ENCODE results near the gene CAND1. TPM values are rescaled to one million over a fixed set of nuclear protein-coding genes. Genes with fewer than 3 reads are reported as not detected.

The CAND1 gene
- total RNA-seq, 1 experiment from 2014 or later: 236 TPM

DNA sequence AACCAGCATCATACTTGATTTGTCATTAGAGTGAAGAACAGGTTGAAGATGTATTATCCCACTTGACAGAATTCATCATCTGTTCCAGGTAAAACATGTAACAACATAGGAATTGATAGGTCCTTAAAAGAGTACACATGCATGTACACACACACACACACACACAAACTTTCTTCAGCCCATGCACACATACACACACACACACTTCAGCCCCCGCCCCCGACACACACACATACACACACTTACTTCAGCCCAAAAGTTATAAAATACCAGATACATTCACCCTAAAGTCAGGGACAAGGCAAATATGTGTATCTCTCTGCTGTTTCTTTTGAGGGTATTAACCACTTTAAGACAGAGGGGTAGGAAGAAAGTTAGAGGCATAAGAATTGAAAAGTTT, 15.4 kb downstream of the CAND1 start (continued):
- TF ChIP-seq, protein P1, sequence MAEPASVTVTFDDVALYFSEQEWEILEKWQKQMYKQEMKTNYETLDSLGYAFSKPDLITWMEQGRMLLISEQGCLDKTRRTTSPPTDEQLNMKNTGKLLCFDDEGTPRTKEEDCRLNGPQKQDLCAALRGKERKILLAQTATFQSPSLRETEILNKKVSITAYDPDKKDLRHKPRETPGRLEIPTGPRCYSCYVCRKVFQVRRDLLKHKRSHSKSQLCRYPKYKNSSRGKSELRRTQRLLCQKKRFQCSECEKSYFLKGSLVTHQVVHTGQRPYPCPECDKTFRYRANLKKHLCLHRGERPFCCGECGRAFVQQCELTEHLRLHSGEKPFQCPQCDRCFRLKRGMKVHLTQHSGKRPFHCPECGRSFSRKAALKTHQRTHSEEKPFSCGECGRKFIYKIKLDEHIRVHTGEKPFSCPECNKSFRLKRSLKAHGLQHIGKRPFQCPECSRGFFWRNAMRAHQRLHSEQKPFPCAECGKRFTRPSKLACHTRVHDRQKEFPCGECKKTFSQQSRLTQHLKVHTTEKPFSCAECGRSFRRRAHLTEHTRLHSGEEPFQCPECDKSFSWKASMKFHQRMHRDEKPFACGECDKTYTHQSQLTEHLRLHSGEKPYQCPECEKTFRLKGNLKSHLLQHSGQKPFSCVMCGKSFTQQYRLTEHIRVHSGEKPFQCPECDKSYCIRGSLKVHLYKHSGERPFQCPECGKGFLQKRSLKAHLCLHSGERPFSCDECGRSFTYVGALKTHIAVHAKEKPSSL (CRISPR knock-in tag; conservative IDR thresholded peaks at IDR 0.05): no peak
- TF ChIP-seq ZSCAN18 (CRISPR knock-in tag; IDR thresholded peaks at IDR 0.05): no peak
- TF ChIP-seq ZNF416 (CRISPR knock-in tag; IDR thresholded peaks at IDR 0.05): no peak
- TF ChIP-seq, protein P2, sequence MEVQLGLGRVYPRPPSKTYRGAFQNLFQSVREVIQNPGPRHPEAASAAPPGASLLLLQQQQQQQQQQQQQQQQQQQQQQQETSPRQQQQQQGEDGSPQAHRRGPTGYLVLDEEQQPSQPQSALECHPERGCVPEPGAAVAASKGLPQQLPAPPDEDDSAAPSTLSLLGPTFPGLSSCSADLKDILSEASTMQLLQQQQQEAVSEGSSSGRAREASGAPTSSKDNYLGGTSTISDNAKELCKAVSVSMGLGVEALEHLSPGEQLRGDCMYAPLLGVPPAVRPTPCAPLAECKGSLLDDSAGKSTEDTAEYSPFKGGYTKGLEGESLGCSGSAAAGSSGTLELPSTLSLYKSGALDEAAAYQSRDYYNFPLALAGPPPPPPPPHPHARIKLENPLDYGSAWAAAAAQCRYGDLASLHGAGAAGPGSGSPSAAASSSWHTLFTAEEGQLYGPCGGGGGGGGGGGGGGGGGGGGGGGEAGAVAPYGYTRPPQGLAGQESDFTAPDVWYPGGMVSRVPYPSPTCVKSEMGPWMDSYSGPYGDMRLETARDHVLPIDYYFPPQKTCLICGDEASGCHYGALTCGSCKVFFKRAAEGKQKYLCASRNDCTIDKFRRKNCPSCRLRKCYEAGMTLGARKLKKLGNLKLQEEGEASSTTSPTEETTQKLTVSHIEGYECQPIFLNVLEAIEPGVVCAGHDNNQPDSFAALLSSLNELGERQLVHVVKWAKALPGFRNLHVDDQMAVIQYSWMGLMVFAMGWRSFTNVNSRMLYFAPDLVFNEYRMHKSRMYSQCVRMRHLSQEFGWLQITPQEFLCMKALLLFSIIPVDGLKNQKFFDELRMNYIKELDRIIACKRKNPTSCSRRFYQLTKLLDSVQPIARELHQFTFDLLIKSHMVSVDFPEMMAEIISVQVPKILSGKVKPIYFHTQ (CRISPR knock-in tag; IDR thresholded peaks at IDR 0.05): no peak
- no peak for TF ChIP-seq ZNF396 (CRISPR knock-in tag; IDR thresholded peaks at IDR 0.05; ENCODE audit: borderline replicate concordance)
- TF ChIP-seq GRHL2 (CRISPR knock-in tag; IDR thresholded peaks at IDR 0.05; ENCODE audit: insufficient replicate concordance, severe bottlenecking): no peak
- no peak for TF ChIP-seq ZNF317 (CRISPR knock-in tag; IDR thresholded peaks at IDR 0.05; ENCODE audit: borderline replicate concordance, low read depth)
- TF ChIP-seq MYBL2 (CRISPR knock-in tag; IDR thresholded peaks at IDR 0.05): no peak
- TF ChIP-seq, protein P3, sequence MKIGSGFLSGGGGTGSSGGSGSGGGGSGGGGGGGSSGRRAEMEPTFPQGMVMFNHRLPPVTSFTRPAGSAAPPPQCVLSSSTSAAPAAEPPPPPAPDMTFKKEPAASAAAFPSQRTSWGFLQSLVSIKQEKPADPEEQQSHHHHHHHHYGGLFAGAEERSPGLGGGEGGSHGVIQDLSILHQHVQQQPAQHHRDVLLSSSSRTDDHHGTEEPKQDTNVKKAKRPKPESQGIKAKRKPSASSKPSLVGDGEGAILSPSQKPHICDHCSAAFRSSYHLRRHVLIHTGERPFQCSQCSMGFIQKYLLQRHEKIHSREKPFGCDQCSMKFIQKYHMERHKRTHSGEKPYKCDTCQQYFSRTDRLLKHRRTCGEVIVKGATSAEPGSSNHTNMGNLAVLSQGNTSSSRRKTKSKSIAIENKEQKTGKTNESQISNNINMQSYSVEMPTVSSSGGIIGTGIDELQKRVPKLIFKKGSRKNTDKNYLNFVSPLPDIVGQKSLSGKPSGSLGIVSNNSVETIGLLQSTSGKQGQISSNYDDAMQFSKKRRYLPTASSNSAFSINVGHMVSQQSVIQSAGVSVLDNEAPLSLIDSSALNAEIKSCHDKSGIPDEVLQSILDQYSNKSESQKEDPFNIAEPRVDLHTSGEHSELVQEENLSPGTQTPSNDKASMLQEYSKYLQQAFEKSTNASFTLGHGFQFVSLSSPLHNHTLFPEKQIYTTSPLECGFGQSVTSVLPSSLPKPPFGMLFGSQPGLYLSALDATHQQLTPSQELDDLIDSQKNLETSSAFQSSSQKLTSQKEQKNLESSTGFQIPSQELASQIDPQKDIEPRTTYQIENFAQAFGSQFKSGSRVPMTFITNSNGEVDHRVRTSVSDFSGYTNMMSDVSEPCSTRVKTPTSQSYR (CRISPR knock-in tag; IDR thresholded peaks at IDR 0.05): no peak
- TF ChIP-seq TP53 (CRISPR knock-in tag; IDR thresholded peaks at IDR 0.05): no peak
- no peak for TF ChIP-seq ARID4B (CRISPR knock-in tag; IDR thresholded peaks at IDR 0.05; ENCODE audit: borderline replicate concordance)
- no peak for TF ChIP-seq ZNF263 (CRISPR knock-in tag; IDR thresholded peaks at IDR 0.05; ENCODE audit: low read depth)

DNA sequence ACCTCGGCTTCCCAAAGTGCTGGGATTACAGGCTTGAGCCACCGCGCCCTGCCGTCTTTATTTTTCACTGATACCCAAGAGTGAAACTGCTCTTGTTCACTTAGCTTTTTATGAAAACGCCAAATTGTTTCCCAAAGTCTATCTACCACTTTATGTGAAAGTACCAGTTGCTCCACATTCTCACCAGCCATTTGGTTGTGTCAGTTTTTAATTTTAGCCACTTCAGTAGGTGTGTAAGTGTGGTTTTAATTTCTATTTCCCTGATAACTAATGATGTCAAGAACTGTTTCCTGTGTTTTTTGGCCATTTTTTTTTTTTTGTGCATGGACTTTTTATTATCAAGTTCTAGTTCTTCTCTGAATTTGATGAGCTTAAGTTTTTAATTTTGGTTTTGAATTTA, 17.1 kb downstream of the CAND1 start:
- peaks cover 28% of the 10 kb centered on the region for H3K36me3 Mint-ChIP-seq
- ATAC-seq: no peak
- CTCF ChIA-PET: no interaction called here
- no peak for DNase-seq (ENCODE audit: low spot score)
- no peak overlapping the region for H3K4me3 Mint-ChIP-seq
- TF ChIP-seq MXD4 (CRISPR knock-in tag; IDR thresholded peaks at IDR 0.05; ENCODE audit: borderline replicate concordance) (no peak), ZNF317 (CRISPR knock-in tag; IDR thresholded peaks at IDR 0.05; ENCODE audit: borderline replicate concordance, low read depth) (no peak), MYBL2 (CRISPR knock-in tag; IDR thresholded peaks at IDR 0.05) (no peak), FOXK1 (CRISPR knock-in tag; IDR thresholded peaks at IDR 0.05) (no peak), ZNF121 (CRISPR knock-in tag; IDR thresholded peaks at IDR 0.05) (no peak)
- H3K27me3 Mint-ChIP-seq (ENCODE audit: low read depth): no peaks in the 10 kb centered on the region
- H3K27ac Mint-ChIP-seq: no peak overlapping the region
- POLR2A ChIA-PET: no interaction called here
- H3K9me3 Mint-ChIP-seq: no peaks in the 10 kb centered on the region
- H3K4me1 Mint-ChIP-seq: peaks cover 7% of the 10 kb centered on the region

Data from WTC11 (cell line).